IMR-90 (cell line): ENCODE results near the gene PARP1. TPM values are rescaled to one million over a fixed set of nuclear protein-coding genes. Genes with fewer than 3 reads are reported as not detected.

Source experiments
- ATAC-seq: fragments of 200-7000 bp; cut with Tn5 transposase; 2 replicates; pipeline ENCODE4 v1.9.1; 2020; ENCODE audit warnings: low read depth, mild to moderate bottlenecking, moderate library complexity
- BruUV-seq: library from RNA; stranded (reverse); fragments of 400-500 nt; replicated peaks from 2 replicates; lab custom pipeline; 2021; lab: Mats Ljungman, UMichigan
- CTCF ChIA-PET: fragments of 300-600 bp; formaldehyde crosslinking; extraction: SDS; loops from one replicate; lab custom pipeline; 2021; ENCODE audit warnings: antibody characterized with exemption; lab: Yijun Ruan, JAX
- POLR2A ChIA-PET: fragments of 300-600 bp; sonication (Branson Sonifier 250); formaldehyde crosslinking; loops from one replicate; lab custom pipeline; 2022; ENCODE audit warnings: antibody characterized with exemption; ENCODE audit not compliant: unreplicated experiment; lab: Charles Lee
- DNase-seq: peaks from one replicate; pipeline ENCODE4 v3.0.0; 2013
- H2AFZ ChIP-seq: replicated peaks from 2 replicates; pipeline ENCODE3; 2013; ENCODE audit warnings: low read length, mild to moderate bottlenecking; ENCODE audit not compliant: poor library complexity
- H2AK5ac ChIP-seq: 2 replicates; pipeline ENCODE4 v1.6.1; 2013; ENCODE audit warnings: low read depth, low read length, inconsistent platforms
- H2AK9ac ChIP-seq: replicated peaks from 2 replicates; pipeline ENCODE3; 2013; ENCODE audit warnings: mild to moderate bottlenecking, low read depth, low read length, moderate library complexity; ENCODE audit not compliant: poor library complexity
- H2BK120ac ChIP-seq: 2 replicates; pipeline ENCODE4 v1.6.1; 2013; ENCODE audit warnings: low read depth, low read length, inconsistent platforms
- H2BK15ac ChIP-seq: 3 replicates; pipeline ENCODE4 v1.6.1; 2013; ENCODE audit warnings: low read depth, low read length, inconsistent platforms
- H2BK20ac ChIP-seq: 2 replicates; pipeline ENCODE4 v1.6.1; 2013; ENCODE audit warnings: low read depth, mild to moderate bottlenecking, inconsistent platforms, low read length, moderate library complexity
- H2BK5ac ChIP-seq: 2 replicates; pipeline ENCODE4 v1.6.1; 2013; ENCODE audit warnings: mild to moderate bottlenecking, low read depth, low read length, inconsistent platforms; ENCODE audit not compliant: poor library complexity, severe bottlenecking
- H3K14ac ChIP-seq: replicated peaks from 2 replicates; pipeline ENCODE4 v1.6.1; 2013; ENCODE audit warnings: low read depth, low read length, inconsistent platforms
- H3K18ac ChIP-seq: 2 replicates; pipeline ENCODE4 v1.6.1; 2013; ENCODE audit warnings: low read depth, low read length, control low read depth
- H3K23ac ChIP-seq: 2 replicates; pipeline ENCODE4 v1.6.1; 2013; ENCODE audit warnings: low read depth, low read length, inconsistent platforms
- H3K27ac ChIP-seq: 2 replicates; pipeline ENCODE4 v1.5.1; 2013; ENCODE audit warnings: mild to moderate bottlenecking, control low read depth, low read length; ENCODE audit not compliant: insufficient read depth
- H3K27me3 ChIP-seq: 2 replicates; pipeline ENCODE4 v1.6.1; 2013; ENCODE audit warnings: low read length; ENCODE audit not compliant: control insufficient read depth, insufficient read depth
- H3K36me3 ChIP-seq: 2 replicates; pipeline ENCODE4 v1.6.1; 2013; ENCODE audit warnings: low read length, mixed read lengths; ENCODE audit not compliant: control insufficient read depth, insufficient read depth
- H3K4ac ChIP-seq: 2 replicates; pipeline ENCODE4 v1.6.1; 2013; ENCODE audit warnings: low read depth, low read length, inconsistent platforms
- H3K4me1 ChIP-seq: 2 replicates; pipeline ENCODE4 v1.6.1; 2013; ENCODE audit warnings: low read length, mixed read lengths; ENCODE audit not compliant: control insufficient read depth, insufficient read depth
- H3K4me2 ChIP-seq: 2 replicates; pipeline ENCODE4 v1.6.1; 2013; ENCODE audit warnings: low read depth, mild to moderate bottlenecking, control low read depth, low read length, moderate library complexity
- H3K4me3 ChIP-seq: 2 replicates; pipeline ENCODE4 v1.5.1; 2013; ENCODE audit warnings: low read depth, mild to moderate bottlenecking, control low read depth, low read length, moderate library complexity; ENCODE audit not compliant: insufficient read depth
- H3K56ac ChIP-seq: 2 replicates; pipeline ENCODE4 v1.6.1; 2013; ENCODE audit warnings: low read length, inconsistent platforms; ENCODE audit not compliant: insufficient read depth; ENCODE audit errors: extremely low read depth
- H3K79me1 ChIP-seq, 2 experiments: 2 replicates each; pipeline ENCODE4 v1.6.1; 2013; ENCODE audit warnings: low read length in 2 of 2, inconsistent platforms in 1 of 2, low read depth in 1 of 2
- H3K9ac ChIP-seq: 2 replicates; pipeline ENCODE4 v1.6.1; 2013; ENCODE audit warnings: low read depth, low read length, control low read depth
- H3K9me1 ChIP-seq: 2 replicates; pipeline ENCODE4 v1.6.1; 2013; ENCODE audit warnings: low read length, inconsistent platforms; ENCODE audit not compliant: insufficient read depth
- H3K9me3 ChIP-seq: 2 replicates; pipeline ENCODE4 v1.6.1; 2013; ENCODE audit warnings: low read length; ENCODE audit not compliant: control insufficient read depth, insufficient read depth
- H4K20me1 ChIP-seq: 2 replicates; pipeline ENCODE4 v1.6.1; 2013; ENCODE audit warnings: low read length, inconsistent platforms; ENCODE audit not compliant: insufficient read depth
- H4K5ac ChIP-seq: 2 replicates; pipeline ENCODE4 v1.6.1; 2013; ENCODE audit warnings: mild to moderate bottlenecking, low read depth, low read length, control low read depth
- H4K8ac ChIP-seq, 2 experiments: 2 replicates each; pipeline ENCODE4 v1.6.1; 2013; ENCODE audit warnings: low read depth in 2 of 2, low read length in 2 of 2, control low read depth in 1 of 2, inconsistent platforms in 1 of 2
- H4K91ac ChIP-seq: 2 replicates; pipeline ENCODE4 v1.6.1; 2013; ENCODE audit warnings: low read depth, low read length, inconsistent platforms; ENCODE audit not compliant: insufficient read depth
- CEBPB ChIP-seq: IDR thresholded peaks from 2 replicates; pipeline ENCODE4 v1.6.1; 2012; ENCODE audit warnings: low read depth, low read length, improper control_type of control experiment
- CHD1 ChIP-seq: IDR thresholded peaks from 2 replicates; pipeline ENCODE4 v1.6.1; 2012; ENCODE audit warnings: low read depth, low read length, improper control_type of control experiment
- CTCF ChIP-seq: conservative IDR thresholded peaks from 2 replicates; pipeline ENCODE4 v1.5.1; 2012; ENCODE audit warnings: mild to moderate bottlenecking, low read depth, low read length, improper control_type of control experiment
- ELK1 ChIP-seq: fragments of 150-350 bp; IDR thresholded peaks from 2 replicates; pipeline ENCODE4 v1.6.1; 2016; ENCODE audit warnings: low read depth, mild to moderate bottlenecking, low read length, moderate library complexity, borderline replicate concordance
- FOS ChIP-seq: fragments of 150-350 bp; IDR thresholded peaks from 2 replicates; pipeline ENCODE4 v1.6.1; 2016; ENCODE audit warnings: low read depth, low read length
- MAFK ChIP-seq: IDR thresholded peaks from 2 replicates; pipeline ENCODE4 v1.6.1; 2012; ENCODE audit warnings: low read depth, low read length, improper control_type of control experiment
- MAZ ChIP-seq: IDR thresholded peaks from 2 replicates; pipeline ENCODE4 v1.6.1; 2012; ENCODE audit warnings: low read depth, mild to moderate bottlenecking, low read length, improper control_type of control experiment, moderate library complexity, borderline replicate concordance
- NFE2L2 ChIP-seq: fragments of 150-350 bp; IDR thresholded peaks from 2 replicates; pipeline ENCODE4 v1.6.1; 2016; ENCODE audit warnings: low read depth, mild to moderate bottlenecking, low read length
- POLR2A ChIP-seq: IDR thresholded peaks from 2 replicates; pipeline ENCODE4 v1.6.1; 2012; ENCODE audit warnings: mild to moderate bottlenecking, low read depth, low read length
- RAD21 ChIP-seq: IDR thresholded peaks from 2 replicates; pipeline ENCODE4 v1.6.1; 2012; ENCODE audit warnings: low read length, improper control_type of control experiment
- RFX5 ChIP-seq: IDR thresholded peaks from 2 replicates; pipeline ENCODE4 v1.8.0; 2012; ENCODE audit warnings: low read depth, mild to moderate bottlenecking, low read length, moderate library complexity
- SMC3 ChIP-seq: fragments of 150-350 bp; IDR thresholded peaks from 2 replicates; pipeline ENCODE4 v1.6.1; 2016; ENCODE audit warnings: low read depth, mild to moderate bottlenecking, antibody characterized with exemption, low read length, moderate library complexity
- WGBS, 2 experiments: methylation state at CpG; one replicate each; pipeline versions ENCODE4 v1.1.5 to v1.1.7; 2013; ENCODE audit warnings: missing lambda C conversion rate in 2 of 2; ENCODE audit not compliant: insufficient read length in 1 of 2; ENCODE audit errors: extremely low coverage in 2 of 2; 5-methylcytosine and 5-hydroxymethylcytosine counted together
- dilution Hi-C: fragments of 300-500 bp; cut with HindIII; formaldehyde crosslinking; loops from one replicate; pipeline ENCODE4 v1.14.3; 2018; ENCODE audit warnings: low sequenced_read_pairs; ENCODE audit not compliant: unreplicated experiment
- in situ Hi-C: fragments of 300-500 bp; cut with MboI; formaldehyde crosslinking; loops from 3 replicates; pipeline ENCODE4 v1.14.3; 2019; ENCODE audit warnings: low sequenced_read_pairs, inconsistent platforms, mixed read lengths
- intact Hi-C: fragments of 100-400 bp; cut with micrococcal nuclease; formaldehyde crosslinking; loops from 2 replicates; pipeline ENCODE4 v1.10.0; 2022
- polyA plus RNA-seq, 3 experiments: library from polyadenylated mRNA; depleted of rRNA; stranded (reverse); fragments of >200 nt; gene quantifications; 2 replicates each; pipeline ENCODE4 v1.2.3, GENCODE V29; 2012; ENCODE audit warnings: low replicate concordance in 1 of 3
- total RNA-seq: library from RNA; depleted of rRNA; stranded (reverse); fragments of >200 nt; gene quantifications from 2 replicates; pipeline ENCODE4 v1.2.3, GENCODE V29; 2012
- TF ChIP-seq, protein P1 (sequence below): fragments of 150-350 bp; IDR thresholded peaks from 2 replicates; pipeline ENCODE4 v1.6.1; 2017; ENCODE audit warnings: mild to moderate bottlenecking, antibody characterized with exemption, low read length, low read depth

Gene PARP1
- total and polyA plus RNA-seq, 2 of the 4 experiments (the other 2 are of a cell fraction) = 86.5 to 105 TPM

GRCh38 chr1:226436472-226436854 is 28.6 kb upstream of the PARP1 start:
- Histone ChIP-seq H2BK5ac (no peak overlapping the region), H3K23ac (no peak overlapping the region), H3K4me1 (no peaks in the 10 kb centered on the region), H4K91ac (no peak overlapping the region), H3K18ac (no peak overlapping the region), H2BK15ac (no peak overlapping the region), H3K9ac (no peak overlapping the region), H2AK5ac (no peak overlapping the region), H3K79me1 (no peaks in the 10 kb centered on the region), H3K4me2 (no peak overlapping the region), H3K9me1 (no peaks in the 10 kb centered on the region), H3K4me3 (no peak overlapping the region), H4K5ac (no peak overlapping the region), H2AK9ac (no peak overlapping the region), H3K4ac (no peak overlapping the region), H2BK20ac (no peak overlapping the region), H2AFZ (no peak overlapping the region), H3K27ac (no peak overlapping the region), H4K20me1 (no peaks in the 10 kb centered on the region), H3K36me3 (no peaks in the 10 kb centered on the region), H4K8ac (no peak overlapping the region), H3K14ac (no peak overlapping the region), H3K56ac (no peak overlapping the region), H3K9me3 (no peaks in the 10 kb centered on the region), H3K27me3 (peaks cover 15% of the 10 kb centered on the region; the same call in 1 of the 2 replicates), H2BK120ac (no peak overlapping the region)
- ChIA-PET POLR2A (no interaction called here), CTCF (interaction anchor here (0.9 kb wide), 1 partner anchor 12 kb away, joined by 3 read pairs; no protein-coding TSS in a partner anchor)
- dilution Hi-C loops (no loop called here), intact Hi-C loops (no loop called here), in situ Hi-C loops (no loop called here)
- ATAC-seq = no peak
- WGBS, 2 experiments = no CpG with 5 or more reads among the region's 3 CpGs
- DNase-seq = no peak
- BruUV-seq = no TSS peak
- TF ChIP-seq RFX5 (no peak), MAFK (no peak), FOS (no peak), POLR2A (no peak), CHD1 (no peak), SMC3 (no peak), RAD21 (no peak), CEBPB (no peak), NFE2L2 (no peak), CTCF (no peak), ELK1 (no peak), MAZ (no peak)
- TF ChIP-seq, protein P1, sequence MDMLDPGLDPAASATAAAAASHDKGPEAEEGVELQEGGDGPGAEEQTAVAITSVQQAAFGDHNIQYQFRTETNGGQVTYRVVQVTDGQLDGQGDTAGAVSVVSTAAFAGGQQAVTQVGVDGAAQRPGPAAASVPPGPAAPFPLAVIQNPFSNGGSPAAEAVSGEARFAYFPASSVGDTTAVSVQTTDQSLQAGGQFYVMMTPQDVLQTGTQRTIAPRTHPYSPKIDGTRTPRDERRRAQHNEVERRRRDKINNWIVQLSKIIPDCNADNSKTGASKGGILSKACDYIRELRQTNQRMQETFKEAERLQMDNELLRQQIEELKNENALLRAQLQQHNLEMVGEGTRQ = no peak
